ENCODE results near the gene P2RY4.
A peak's percentile ranks its signal among the peaks of the same experiment; 100 is the strongest.
"Not testable (repeated sequence)": the region's sequence is repeated elsewhere in the genome, so short reads cannot be mapped to it uniquely, and the experiment has no call there.

The P2RY4 gene

DNA sequence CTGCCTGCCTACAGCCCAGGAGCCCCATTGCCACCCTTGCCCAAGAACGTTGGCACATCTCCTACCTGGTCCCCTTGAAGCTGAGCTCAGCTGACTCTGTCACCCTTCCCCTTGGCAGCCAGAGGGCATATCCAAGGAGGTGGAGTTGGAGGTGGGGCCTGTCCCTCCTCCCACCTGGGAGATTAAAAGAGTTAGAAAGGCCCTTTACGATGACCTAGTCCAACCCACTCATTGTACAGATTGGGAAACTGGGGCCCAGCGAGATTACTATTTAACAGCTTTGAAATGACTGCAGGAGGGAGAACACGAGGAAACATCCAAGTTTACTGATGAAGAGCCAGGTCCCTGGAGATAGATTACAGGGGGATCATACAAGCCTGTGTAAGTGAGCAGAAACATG is at the start of gene P2RY4:
Gene P2RY4, minus strand, starts transcription at position 101 of the 400 bp plus-strand sequence. CDS start 580 bp downstream, outside the sequence.
- DNase-seq (ENCODE audit: low read depth in 2 of 2): no peak

- DNase-seq (ENCODE audit: low read depth in 2 of 2): no peak
Measured at GRCh38 chrX:70301716-70302115, 41.7 kb upstream of the P2RY4 start.

- DNase-seq (ENCODE audit: low read depth in 2 of 2): no peak
Measured at GRCh38 chrX:70293621-70294020, 33.6 kb upstream of the P2RY4 start.

- no peak for DNase-seq (ENCODE audit: low read depth in 2 of 2)
Measured at GRCh38 chrX:70292788-70293187, 32.8 kb upstream of the P2RY4 start.

- peak; percentile 46 to 51 for DNase-seq (ENCODE audit: low read depth in 2 of 2)
Measured at GRCh38 chrX:70289793-70290770, 30.1 kb upstream of the P2RY4 start, which contains the start of the genes KIF4A and PDZD11. TSS of gene KIF4A (plus strand) at chrX:70290104. CDS start at chrX:70290459, 355 bp downstream. TSS of gene PDZD11 (minus strand) at chrX:70289927. CDS start at chrX:70289341, 586 bp downstream.

- DNase-seq (ENCODE audit: low read depth in 2 of 2): no peak
Measured at GRCh38 chrX:70289168-70289792, 29.3 kb upstream of the P2RY4 start.

GRCh38 chrX:70281951-70282350 is 21.9 kb upstream of the P2RY4 start, which contains the start of gene RAB41:
TSS of gene RAB41 (plus strand) at chrX:70282172. CDS start at chrX:70282218, 46 bp downstream.
- DNase-seq (ENCODE audit: low read depth in 2 of 2): no peak

- no peak for DNase-seq (ENCODE audit: low read depth in 2 of 2)
Measured at GRCh38 chrX:70280573-70280972, 20.6 kb upstream of the P2RY4 start.

GRCh38 chrX:70279081-70279480 is 19.1 kb upstream of the P2RY4 start:
- DNase-seq (ENCODE audit: low read depth in 2 of 2): no peak

- not testable (repeated sequence) for DNase-seq (ENCODE audit: low read depth in 2 of 2)
Measured at GRCh38 chrX:70274029-70274428, 14.0 kb upstream of the P2RY4 start.

DNA sequence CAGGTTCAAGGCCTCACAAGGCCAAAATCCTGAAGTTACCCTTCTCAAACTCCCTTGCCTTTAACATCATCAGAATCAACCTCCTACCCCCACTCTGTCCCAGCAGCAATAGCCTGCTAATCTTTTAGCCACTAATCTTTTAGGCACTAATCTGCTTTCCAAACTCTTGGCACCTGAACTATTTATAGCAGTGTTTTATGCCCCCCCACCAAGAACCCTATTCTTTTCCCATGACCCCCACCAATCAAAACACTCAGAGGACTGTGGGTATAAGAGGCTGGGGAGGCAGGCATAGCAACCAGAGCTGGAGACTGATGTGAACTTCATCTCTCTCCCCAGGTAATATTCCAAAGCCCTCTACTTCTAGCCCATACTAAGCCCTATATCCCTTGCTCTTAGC is 8.0 kb upstream of the P2RY4 start, which contains the start of gene ARR3:
Gene ARR3, plus strand, starts transcription at position 301 of the 400 bp plus-strand sequence. CDS start 1,052 bp downstream, outside the sequence.
- no peak for DNase-seq (ENCODE audit: low read depth in 2 of 2)

GRCh38 chrX:70264784-70265183 is 4.8 kb upstream of the P2RY4 start:
- no peak for DNase-seq (ENCODE audit: low read depth in 2 of 2)

DNA sequence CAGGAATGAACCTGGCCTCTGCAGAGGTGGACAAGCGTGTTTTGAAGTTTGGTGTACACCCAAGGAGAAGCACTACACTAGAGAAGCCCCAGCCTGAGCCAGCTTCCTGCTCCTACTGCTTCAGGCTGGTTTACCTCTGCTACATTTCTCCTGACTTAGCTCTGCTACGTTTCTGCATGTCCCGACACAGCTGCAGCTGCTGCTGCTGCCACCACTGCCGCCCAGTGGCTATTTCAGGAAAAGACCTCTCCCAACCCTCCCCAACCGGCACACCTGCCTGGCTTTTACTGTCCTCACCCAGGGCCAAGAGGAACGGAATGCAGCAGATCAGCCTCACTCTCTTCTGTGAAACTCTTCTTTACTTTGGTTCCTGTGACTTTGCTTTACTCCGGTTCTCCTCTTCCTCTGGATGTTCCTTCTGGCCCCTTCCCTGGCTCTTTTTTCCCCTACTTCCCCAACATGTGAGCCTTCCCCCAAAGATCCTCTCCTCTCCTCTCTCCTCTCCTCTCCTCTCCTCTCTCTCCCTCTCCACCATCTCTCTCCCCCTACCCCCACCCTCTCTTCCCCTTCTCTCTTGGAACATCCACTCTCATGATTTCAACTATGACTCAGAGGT is 3.1 kb upstream of the P2RY4 start:
- DNase-seq (ENCODE audit: low read depth in 2 of 2): no peak

- no peak for DNase-seq (ENCODE audit: low read depth in 2 of 2)
Measured at GRCh38 chrX:70257423-70258288, 2.3 kb downstream of the P2RY4 start.

GRCh38 chrX:70255452-70255851 is 4.6 kb downstream of the P2RY4 start:
- no peak for DNase-seq (ENCODE audit: low read depth in 2 of 2)

DNA sequence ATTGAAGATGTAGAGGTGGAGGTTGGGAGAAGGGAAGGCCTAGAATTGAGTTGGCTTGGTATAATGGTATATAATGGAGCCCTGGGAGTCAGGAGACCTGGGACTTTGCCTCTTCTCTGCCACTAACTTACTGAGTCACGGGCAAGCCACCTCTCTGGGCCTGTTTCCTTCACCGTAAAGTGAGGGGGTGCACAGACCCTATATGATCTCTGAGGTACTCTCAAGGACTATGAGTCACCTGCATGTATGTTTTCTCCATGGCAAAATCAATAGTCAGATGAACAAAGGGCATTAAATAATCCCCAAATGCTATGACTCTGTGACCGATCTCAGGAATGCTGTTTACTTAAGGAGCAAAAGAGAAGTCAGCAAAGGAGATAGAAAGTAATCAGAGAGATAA is 5.1 kb downstream of the P2RY4 start:
- no peak for DNase-seq (ENCODE audit: low read depth in 2 of 2)

DNA sequence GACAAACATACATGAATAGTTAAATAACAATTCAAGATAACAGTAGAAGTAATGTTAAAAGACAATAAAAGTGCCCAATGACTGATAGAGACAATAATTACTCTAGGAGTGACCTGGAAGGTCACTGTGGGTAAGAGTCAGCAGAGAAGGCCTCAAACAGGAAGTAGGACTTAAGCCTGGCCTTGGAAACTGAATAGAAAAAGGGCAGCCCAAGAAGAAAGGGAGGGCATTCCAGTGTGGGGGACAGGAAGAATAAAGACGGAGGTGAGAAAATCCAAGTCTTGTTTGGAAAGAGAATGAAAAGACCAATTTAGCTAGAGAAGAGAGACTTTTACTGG is 6.0 kb downstream of the P2RY4 start:
- DNase-seq (ENCODE audit: low read depth in 2 of 2): no peak

DNA sequence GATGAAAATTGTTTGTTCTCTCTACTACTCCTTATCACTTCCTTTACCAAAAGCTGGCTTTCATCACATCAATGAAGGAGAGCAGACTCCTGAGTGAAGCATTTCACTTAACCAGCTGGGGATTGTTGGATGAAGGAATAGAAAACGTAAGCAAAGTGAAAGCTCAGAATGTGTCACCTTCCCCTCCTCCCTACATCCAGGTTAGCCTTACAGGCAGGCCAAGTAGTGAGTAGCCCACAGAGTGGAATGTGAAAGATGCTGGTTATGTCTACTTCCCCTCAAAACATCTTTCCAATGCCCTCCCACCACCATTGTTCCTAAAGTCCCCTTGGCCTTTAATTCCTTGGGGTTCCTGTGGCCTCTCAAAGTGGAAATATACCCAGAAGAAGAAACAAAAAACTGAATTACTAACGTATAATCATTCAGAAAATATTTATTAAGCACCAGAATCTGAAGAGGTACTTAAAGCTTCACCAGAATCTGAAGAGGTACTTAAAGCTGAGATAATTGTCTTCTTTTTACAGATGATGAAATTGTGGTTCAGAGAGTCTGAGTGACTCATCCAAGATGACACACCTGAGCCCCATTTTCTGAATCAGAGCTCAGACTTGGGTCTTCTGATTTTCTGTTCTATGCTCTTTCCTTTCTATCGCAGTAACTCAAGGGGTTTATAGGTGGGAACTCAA is 6.5 kb downstream of the P2RY4 start:
- no peak for DNase-seq (ENCODE audit: low read depth in 2 of 2)

- no peak for DNase-seq (ENCODE audit: low read depth in 2 of 2)
Measured at GRCh38 chrX:70252491-70252890, 7.5 kb downstream of the P2RY4 start.

DNA sequence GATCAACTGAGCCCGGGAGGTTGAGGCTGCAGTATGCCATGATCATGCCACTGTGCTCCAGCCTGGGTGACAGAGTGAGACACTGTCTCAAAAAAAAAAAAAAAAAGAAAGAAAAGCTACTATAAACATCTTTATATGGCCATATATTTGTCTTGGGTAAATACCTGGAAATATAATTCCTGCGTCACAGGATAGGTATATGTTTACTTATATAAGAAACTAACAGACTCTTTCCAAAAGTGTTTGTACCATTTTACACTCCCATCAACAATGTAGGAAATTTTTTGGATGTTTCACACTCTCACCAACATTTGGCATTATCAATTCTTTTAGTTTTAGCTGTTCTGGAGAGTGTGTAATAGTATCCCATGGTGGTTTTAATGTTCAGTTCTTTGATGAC is 12.8 kb downstream of the P2RY4 start:
- no peak for DNase-seq (ENCODE audit: low read depth in 2 of 2)

- no peak for DNase-seq (ENCODE audit: low read depth in 2 of 2)
Measured at GRCh38 chrX:70244881-70245280, 15.1 kb downstream of the P2RY4 start.

Measured in stimulated activated CD8-positive, alpha-beta memory T cell treated with anti-CD3 and anti-CD28 coated beads, Interleukin-2, amount 100 ng/mL, for 1 hour (primary cell).